Fibroblast of lung (primary cell): ENCODE results near the gene C16orf74. TPM values are rescaled to one million over a fixed set of nuclear protein-coding genes. Genes with fewer than 3 reads are reported as not detected.

Source experiments
- DNase-seq, 2 donors: peaks; one replicate each; pipeline versions ENCODE4 v3.0.0 to v3.0.0-alpha.2; 2010; ENCODE audit warnings: low read depth in 2 of 2
- H2AFZ ChIP-seq: 2 replicates; pipeline ENCODE4 v1.5.1; 2012; ENCODE audit warnings: low read length, control low read depth, inconsistent platforms
- H3K27ac ChIP-seq: 2 replicates; pipeline ENCODE4 v1.5.1; 2011; ENCODE audit warnings: low read length, control low read depth; ENCODE audit not compliant: insufficient read depth
- H3K27me3 ChIP-seq: 2 replicates; pipeline ENCODE4 v1.5.1; 2011; ENCODE audit warnings: mild to moderate bottlenecking, low read length; ENCODE audit not compliant: control insufficient read depth, insufficient read depth
- H3K36me3 ChIP-seq: 2 replicates; pipeline ENCODE4 v1.5.1; 2011; ENCODE audit warnings: low read length; ENCODE audit not compliant: control insufficient read depth, insufficient read depth
- H3K4me1 ChIP-seq: 2 replicates; pipeline ENCODE4 v1.5.1; 2011; ENCODE audit warnings: low read length; ENCODE audit not compliant: control insufficient read depth, insufficient read depth; ENCODE audit errors: extremely low read depth
- H3K4me2 ChIP-seq: 2 replicates; pipeline ENCODE4 v1.5.1; 2011; ENCODE audit warnings: low read length, control low read depth; ENCODE audit not compliant: insufficient read depth; ENCODE audit errors: extremely low read depth
- H3K4me3 ChIP-seq, 4 experiments: fragments of 200-600 bp in 1 of 4; sonication (generic) in 1 of 4; replicated peaks in 1 of 4; 2 replicates each; pipeline ENCODE4 v1.5.1; 2011 to 2016; ENCODE audit warnings: low read length in 4 of 4, low read depth in 3 of 4, mild to moderate bottlenecking in 3 of 4, control low read depth in 2 of 4, inconsistent platforms in 1 of 4, mixed read lengths in 1 of 4; ENCODE audit not compliant: insufficient read depth in 1 of 4; ENCODE audit errors: control extremely low read depth in 1 of 4
- H3K79me2 ChIP-seq: 2 replicates; pipeline ENCODE4 v1.5.1; 2012; ENCODE audit warnings: mild to moderate bottlenecking, low read length, inconsistent platforms; ENCODE audit not compliant: control insufficient read depth, insufficient read depth
- H3K9ac ChIP-seq: 2 replicates; pipeline ENCODE4 v1.5.1; 2011; ENCODE audit warnings: mild to moderate bottlenecking, low read length, control low read depth; ENCODE audit not compliant: insufficient read depth
- H3K9me3 ChIP-seq: 2 replicates; pipeline ENCODE4 v1.5.1; 2012; ENCODE audit warnings: low read depth, low read length; ENCODE audit not compliant: control insufficient read depth, insufficient read depth
- H4K20me1 ChIP-seq: 2 replicates; pipeline ENCODE4 v1.5.1; 2011; ENCODE audit warnings: low read length; ENCODE audit not compliant: control insufficient read depth, insufficient read depth; ENCODE audit errors: extremely low read depth
- CTCF ChIP-seq, 2 donors: IDR thresholded peaks in 1 of 2; conservative IDR thresholded peaks in 1 of 2; 1 replicate in 1 of 2; 2 replicates in 1 of 2; pipeline ENCODE4 v1.5.1; 2011 to 2012; ENCODE audit warnings: low read length in 2 of 2, control low read depth in 1 of 2, inconsistent platforms in 1 of 2, low read depth in 1 of 2, mild to moderate bottlenecking in 1 of 2
- EZH2 ChIP-seq: IDR thresholded peaks from 2 replicates; pipeline ENCODE4 v1.5.1; 2012; ENCODE audit warnings: low read length, control low read depth, mild to moderate bottlenecking; ENCODE audit errors: missing control alignments
- polyA plus RNA-seq, 2 donors: library from polyadenylated mRNA; depleted of rRNA in 1 of 2; stranded (reverse) in 1 of 2; unstranded in 1 of 2; fragments of >200 nt; gene quantifications; 2 replicates each; pipeline ENCODE4 v1.2.1, GENCODE V29; 2011 to 2012; ENCODE audit warnings: missing spikeins in 1 of 2
- total RNA-seq: library from RNA; depleted of rRNA; stranded (reverse); fragments of >200 nt; gene quantifications from 2 replicates; pipeline ENCODE4 v1.2.1, GENCODE V29; 2014

The C16orf74 gene
- total and polyA plus RNA-seq, 2 donors (not counting 1 experiment from before 2014, with no cell fraction given), result 4.6 to 6.4 TPM

- Histone ChIP-seq H3K9me3 (no peaks in the 10 kb centered on the region), H3K27me3 (no peaks in the 10 kb centered on the region), H3K36me3 (no peaks in the 10 kb centered on the region), H3K4me3 (no peak overlapping the region), H3K27ac (no peak overlapping the region), H4K20me1 (no peaks in the 10 kb centered on the region), H3K9ac (no peak overlapping the region), H3K4me2 (no peak overlapping the region), H3K79me2 (no peaks in the 10 kb centered on the region), H3K4me1 (no peaks in the 10 kb centered on the region), H2AFZ (no peak overlapping the region)
- TF ChIP-seq CTCF (conservative IDR thresholded peaks at IDR 0.05 in 1 of 2, IDR thresholded peaks at IDR 0.05 in 1 of 2; ENCODE audit: low read depth in 1 of 2, low read length in 2 of 2) (no peak), EZH2 (no peak)
- DNase-seq, result no peak
These were observed 20.8 kb downstream of the C16orf74 start for GRCh38 chr16:85730186-85730465.

DNA sequence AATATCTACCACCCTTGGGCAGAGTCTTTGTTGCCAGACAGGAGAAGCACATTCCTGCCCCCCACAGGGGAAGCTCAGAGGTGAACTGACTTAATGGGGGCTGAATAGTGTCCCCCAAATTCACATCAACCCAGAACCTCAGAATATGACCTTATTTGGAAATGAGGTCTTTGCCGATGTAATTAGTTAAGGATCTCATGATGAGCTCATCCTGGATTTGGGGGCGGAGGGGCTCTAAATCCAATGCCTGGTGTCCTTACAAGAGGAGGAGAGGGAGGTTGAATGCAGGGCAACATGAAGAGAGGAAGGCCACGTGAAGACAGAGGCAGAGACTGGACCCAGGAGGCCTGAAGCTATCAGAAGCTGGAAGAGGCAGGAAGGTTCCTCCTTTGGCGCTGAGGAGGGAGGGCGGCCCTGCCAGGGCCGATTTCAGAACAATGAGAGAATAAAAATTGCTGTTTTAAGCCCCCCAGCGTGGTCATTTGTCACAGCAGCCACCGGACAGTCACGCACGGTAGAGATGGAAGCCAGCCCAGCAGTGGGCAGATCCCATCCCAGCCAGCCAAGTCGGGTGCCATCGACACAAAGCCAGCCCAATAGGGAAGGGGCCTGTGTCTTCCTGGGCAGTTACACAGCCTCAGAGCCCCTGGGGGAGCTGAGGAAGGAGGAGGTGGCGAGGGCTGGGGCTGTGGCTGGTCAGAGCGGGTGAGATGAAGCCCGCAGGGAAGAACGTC is 21.3 kb downstream of the C16orf74 start:
- Histone ChIP-seq H3K27me3 (no peaks in the 10 kb centered on the region), H3K4me1 (no peaks in the 10 kb centered on the region), H4K20me1 (no peaks in the 10 kb centered on the region), H3K36me3 (no peaks in the 10 kb centered on the region), H3K27ac (no peak overlapping the region), H2AFZ (no peak overlapping the region), H3K9ac (no peak overlapping the region), H3K79me2 (no peaks in the 10 kb centered on the region), H3K4me2 (no peak overlapping the region), H3K4me3 (no peak overlapping the region), H3K9me3 (no peaks in the 10 kb centered on the region)
- TF ChIP-seq EZH2, result no peak
- TF ChIP-seq CTCF (conservative IDR thresholded peaks at IDR 0.05 in 1 of 2, IDR thresholded peaks at IDR 0.05 in 1 of 2; ENCODE audit: low read depth in 1 of 2, low read length in 2 of 2), result no peak
- DNase-seq, result peak; percentile 42 to 46

DNA sequence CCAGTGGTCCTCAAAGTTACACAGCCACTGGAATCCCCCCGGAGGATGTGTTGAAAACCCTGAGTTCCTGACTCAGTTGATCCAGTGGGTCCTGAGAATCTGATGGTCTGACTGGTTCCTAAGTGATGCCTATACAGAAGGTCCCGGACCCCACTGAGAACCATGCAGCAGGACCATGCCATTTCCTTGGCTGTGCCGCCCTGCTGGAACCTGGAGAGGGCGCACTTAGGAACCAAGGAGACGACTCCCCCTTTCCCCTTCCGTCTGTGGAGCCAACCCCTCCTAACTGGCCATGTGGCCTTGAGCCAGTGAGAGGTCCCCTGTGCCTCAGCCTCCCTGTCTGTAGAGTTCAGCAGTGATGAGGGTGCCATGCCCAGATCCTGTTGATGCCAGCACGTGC is 22.0 kb downstream of the C16orf74 start:
- Histone ChIP-seq H2AFZ (no peak overlapping the region), H3K4me2 (no peak overlapping the region), H3K4me1 (no peaks in the 10 kb centered on the region), H3K9me3 (no peaks in the 10 kb centered on the region), H3K27ac (no peak overlapping the region), H3K9ac (no peak overlapping the region), H4K20me1 (no peaks in the 10 kb centered on the region), H3K36me3 (no peaks in the 10 kb centered on the region), H3K4me3 (no peak overlapping the region), H3K79me2 (no peaks in the 10 kb centered on the region), H3K27me3 (no peaks in the 10 kb centered on the region)
- TF ChIP-seq CTCF (conservative IDR thresholded peaks at IDR 0.05 in 1 of 2, IDR thresholded peaks at IDR 0.05 in 1 of 2; ENCODE audit: low read depth in 1 of 2, low read length in 2 of 2) (peak in 1 of 2 donors; percentile 23), EZH2 (no peak)
- no peak for DNase-seq
